Choroid plexus epithelial cell (primary cell): ENCODE data around the gene CACNA1G.

Experiments
- DNase-seq: peaks from one replicate; pipeline ENCODE4 v3.0.0-alpha.2; 2010; ENCODE audit warnings: low read depth
- H3K4me3 ChIP-seq: 2 replicates; pipeline ENCODE4 v1.5.1; 2011; ENCODE audit warnings: low read depth, mild to moderate bottlenecking, control low read depth, low read length, moderate library complexity
- CTCF ChIP-seq: conservative IDR thresholded peaks from 2 replicates; pipeline ENCODE4 v1.5.1; 2011; ENCODE audit warnings: low read depth, mild to moderate bottlenecking, control low read depth, inconsistent platforms, low read length, moderate library complexity

Gene CACNA1G

DNA sequence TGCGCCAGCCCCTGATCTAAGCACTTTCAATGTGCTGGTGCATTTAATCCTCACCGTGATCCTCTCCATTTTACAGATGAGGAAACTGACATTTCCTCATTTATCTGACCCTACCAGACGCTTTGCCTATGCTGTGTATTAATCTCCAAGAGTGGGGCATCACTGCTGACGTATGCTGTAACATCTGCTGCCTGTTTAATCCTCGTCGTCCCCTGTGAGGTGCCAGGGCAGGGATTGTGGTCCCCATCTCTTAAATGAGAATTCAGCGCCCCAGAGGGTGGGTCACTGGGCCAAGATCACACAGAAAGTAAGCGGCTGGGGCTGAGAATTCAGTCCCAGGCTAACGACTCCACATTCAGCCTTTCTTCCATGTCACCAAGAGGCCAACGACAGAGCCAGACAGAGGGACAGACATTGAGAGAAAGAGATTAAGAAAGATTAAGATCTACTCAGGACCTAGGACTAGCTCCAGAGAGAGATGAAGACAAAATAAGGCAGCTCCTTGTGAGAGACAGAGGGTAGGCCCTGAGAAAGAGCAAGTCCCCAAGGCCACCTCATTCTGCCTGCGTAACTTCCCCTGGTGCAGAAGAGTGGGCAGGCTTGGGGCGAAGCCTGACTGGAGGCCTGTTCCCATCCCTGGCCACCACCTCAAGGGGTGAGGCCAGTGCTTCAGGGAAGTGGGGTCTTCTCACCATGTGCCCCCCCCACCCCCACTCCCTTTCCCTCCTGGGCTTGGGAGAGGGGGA, 13.5 kb downstream of the CACNA1G start:
- no peak for DNase-seq
- no peak overlapping the region for H3K4me3 ChIP-seq
- TF ChIP-seq CTCF = no peak

DNA sequence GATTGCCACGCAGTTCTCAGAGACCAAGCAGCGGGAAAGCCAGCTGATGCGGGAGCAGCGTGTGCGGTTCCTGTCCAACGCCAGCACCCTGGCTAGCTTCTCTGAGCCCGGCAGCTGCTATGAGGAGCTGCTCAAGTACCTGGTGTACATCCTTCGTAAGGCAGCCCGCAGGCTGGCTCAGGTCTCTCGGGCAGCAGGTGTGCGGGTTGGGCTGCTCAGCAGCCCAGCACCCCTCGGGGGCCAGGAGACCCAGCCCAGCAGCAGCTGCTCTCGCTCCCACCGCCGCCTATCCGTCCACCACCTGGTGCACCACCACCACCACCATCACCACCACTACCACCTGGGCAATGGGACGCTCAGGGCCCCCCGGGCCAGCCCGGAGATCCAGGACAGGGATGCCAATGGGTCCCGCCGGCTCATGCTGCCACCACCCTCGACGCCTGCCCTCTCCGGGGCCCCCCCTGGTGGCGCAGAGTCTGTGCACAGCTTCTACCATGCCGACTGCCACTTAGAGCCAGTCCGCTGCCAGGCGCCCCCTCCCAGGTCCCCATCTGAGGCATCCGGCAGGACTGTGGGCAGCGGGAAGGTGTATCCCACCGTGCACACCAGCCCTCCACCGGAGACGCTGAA, 15.2 kb downstream of the CACNA1G start:
- DNase-seq = no peak
- no peak overlapping the region for H3K4me3 ChIP-seq
- no peak for TF ChIP-seq CTCF

GRCh38 chr17:50576864-50577263, 16.3 kb downstream of the CACNA1G start:
- no peak for TF ChIP-seq CTCF
- no peak overlapping the region for H3K4me3 ChIP-seq
- no peak for DNase-seq

DNA sequence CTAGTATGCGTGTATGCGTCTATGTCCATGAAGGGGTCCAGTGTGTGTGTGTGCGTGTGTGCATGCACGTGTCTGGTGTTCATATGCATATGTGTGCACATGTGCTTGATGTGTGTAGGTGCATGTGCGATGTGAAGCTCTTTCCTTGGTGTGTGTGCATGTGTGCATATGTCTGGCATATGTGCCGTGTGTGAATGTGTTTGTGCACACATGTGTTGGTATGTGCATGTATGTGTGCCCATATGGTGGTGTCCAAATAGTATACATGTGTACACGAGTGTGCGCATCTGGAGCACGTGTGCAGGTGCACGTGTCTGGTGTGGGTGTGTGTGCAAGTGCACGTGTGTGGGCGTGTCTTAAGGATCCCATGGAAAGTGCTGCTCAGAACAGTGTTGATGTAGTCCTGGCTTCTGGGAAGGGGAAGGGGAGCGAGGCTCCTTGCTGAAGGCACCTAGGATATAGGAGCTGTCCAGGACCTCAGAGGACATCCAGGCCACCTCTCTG, 17.0 kb downstream of the CACNA1G start:
- no peak overlapping the region for H3K4me3 ChIP-seq
- no peak for DNase-seq
- TF ChIP-seq CTCF = no peak

- no peak for DNase-seq
- H3K4me3 ChIP-seq = no peak overlapping the region
- TF ChIP-seq CTCF = no peak
Measured at GRCh38 chr17:50578173-50578572, 17.7 kb downstream of the CACNA1G start.

DNA sequence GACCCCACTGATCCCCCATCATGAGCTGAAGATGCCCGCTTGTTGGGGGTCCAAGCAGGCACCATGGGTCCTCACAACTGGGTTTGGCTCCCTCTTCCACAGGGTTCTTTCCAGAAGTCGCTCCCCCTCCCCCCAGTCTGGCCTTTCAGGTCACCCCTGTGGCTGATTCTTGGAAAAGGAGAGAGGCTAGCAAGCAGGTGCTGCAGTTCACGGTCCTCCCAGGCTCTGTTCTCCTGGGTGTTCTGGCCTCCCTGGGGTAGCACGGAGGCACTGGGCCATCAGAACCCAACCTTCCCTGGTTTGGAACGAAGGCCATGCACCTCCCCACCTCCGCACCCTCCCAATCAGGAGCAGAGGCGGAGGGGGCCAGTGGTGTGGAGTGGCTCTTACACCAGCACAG, 18.9 kb downstream of the CACNA1G start:
- no peak for TF ChIP-seq CTCF
- H3K4me3 ChIP-seq = no peak overlapping the region
- DNase-seq = no peak

DNA sequence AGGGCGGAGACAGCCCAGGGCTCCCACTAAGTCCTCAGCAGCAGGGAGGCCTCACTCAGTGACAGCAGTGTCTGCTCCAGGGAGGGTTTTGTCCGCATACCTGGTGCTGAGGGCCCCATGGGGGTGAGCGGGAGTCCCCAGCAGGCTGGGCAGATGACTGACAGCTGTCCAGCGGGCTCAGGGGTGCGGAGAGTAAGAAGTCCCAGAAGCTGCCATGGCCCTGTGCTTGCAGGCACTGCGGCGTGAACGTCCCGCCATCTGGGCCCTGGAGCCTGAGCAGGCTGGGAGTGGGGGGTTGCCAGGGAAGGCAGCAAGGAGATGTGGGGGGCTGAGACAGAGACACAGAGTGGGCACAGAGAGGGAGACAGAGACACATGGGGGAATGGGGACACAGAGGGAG, 20.1 kb downstream of the CACNA1G start:
- no peak overlapping the region for H3K4me3 ChIP-seq
- TF ChIP-seq CTCF = no peak
- no peak for DNase-seq
